ENCODE measurements around the gene PANK1.
"Not testable (repeated sequence)": the region's sequence is repeated elsewhere in the genome, so short reads cannot be mapped to it uniquely, and the experiment has no call there.

Gene PANK1

GRCh38 chr10:89624020-89624419 lies 21.0 kb downstream of the PANK1 start:
- no peaks in the 10 kb centered on the region for H3K27me3 ChIP-seq (ENCODE audit: insufficient read depth, poor library complexity, severe bottlenecking)
- no peak overlapping the region for H3K27ac ChIP-seq (replicated peaks)
- H3K4me3 ChIP-seq (replicated peaks; ENCODE audit: insufficient read depth, low read length) = no peak overlapping the region
- no peak for DNase-seq (ENCODE audit: low read depth in 1 of 2, low spot score in 1 of 2)
- no peak for TF ChIP-seq GABPA (IDR thresholded peaks at IDR 0.05; ENCODE audit: low read depth)
- TF ChIP-seq CTCF (IDR thresholded peaks at IDR 0.05; ENCODE audit: insufficient read depth, low read length) = no peak
- TF ChIP-seq POLR2AphosphoS5 (IDR thresholded peaks at IDR 0.05; ENCODE audit: low read depth) = no peak

GRCh38 chr10:89622151-89622550 lies 22.9 kb downstream of the PANK1 start:
- TF ChIP-seq GABPA (IDR thresholded peaks at IDR 0.05; ENCODE audit: low read depth) (no peak), CTCF (IDR thresholded peaks at IDR 0.05; ENCODE audit: insufficient read depth, low read length) (no peak), POLR2AphosphoS5 (IDR thresholded peaks at IDR 0.05; ENCODE audit: low read depth) (no peak)
- no peak for DNase-seq (ENCODE audit: low read depth in 1 of 2, low spot score in 1 of 2)

GRCh38 chr10:89621438-89621837 lies 23.6 kb downstream of the PANK1 start:
- Histone ChIP-seq H3K27me3 (ENCODE audit: insufficient read depth, poor library complexity, severe bottlenecking) (no peaks in the 10 kb centered on the region), H3K4me3 (replicated peaks; ENCODE audit: insufficient read depth, low read length) (no peak overlapping the region), H3K27ac (replicated peaks) (no peak overlapping the region)
- no peak for TF ChIP-seq GABPA (IDR thresholded peaks at IDR 0.05; ENCODE audit: low read depth)
- no peak for TF ChIP-seq REST (IDR thresholded peaks at IDR 0.05; ENCODE audit: insufficient replicate concordance, low read depth)
- no peak for TF ChIP-seq SPI1 (IDR thresholded peaks at IDR 0.05; ENCODE audit: borderline replicate concordance, low read depth)
- no peak for TF ChIP-seq CTCF (IDR thresholded peaks at IDR 0.05; ENCODE audit: insufficient read depth, low read length)
- TF ChIP-seq POLR2AphosphoS5 (IDR thresholded peaks at IDR 0.05; ENCODE audit: low read depth) = no peak
- no peak for DNase-seq (ENCODE audit: low read depth in 1 of 2, low spot score in 1 of 2)

More at GRCh38 chr10:89622151-89622550, 22.9 kb downstream of the PANK1 start:
- no peak overlapping the region for H3K27ac ChIP-seq (replicated peaks)
- no peaks in the 10 kb centered on the region for H3K27me3 ChIP-seq (ENCODE audit: insufficient read depth, poor library complexity, severe bottlenecking)
- H3K4me3 ChIP-seq (replicated peaks; ENCODE audit: insufficient read depth, low read length) = no peak overlapping the region

GRCh38 chr10:89620296-89620695 lies 24.7 kb downstream of the PANK1 start:
- H3K27me3 ChIP-seq (ENCODE audit: insufficient read depth, poor library complexity, severe bottlenecking); DNase-seq (ENCODE audit: low read depth in 1 of 2, low spot score in 1 of 2); H3K27ac ChIP-seq (replicated peaks): not testable (repeated sequence)

GRCh38 chr10:89615824-89616223 lies 29.2 kb downstream of the PANK1 start:
- Histone ChIP-seq H3K27ac (replicated peaks) (no peak overlapping the region), H3K4me3 (replicated peaks; ENCODE audit: insufficient read depth, low read length) (no peak overlapping the region), H3K27me3 (ENCODE audit: insufficient read depth, poor library complexity, severe bottlenecking) (no peaks in the 10 kb centered on the region)
- TF ChIP-seq GABPA (IDR thresholded peaks at IDR 0.05; ENCODE audit: low read depth) (no peak), SPI1 (IDR thresholded peaks at IDR 0.05; ENCODE audit: borderline replicate concordance, low read depth) (no peak), CTCF (IDR thresholded peaks at IDR 0.05; ENCODE audit: insufficient read depth, low read length) (no peak), POLR2AphosphoS5 (IDR thresholded peaks at IDR 0.05; ENCODE audit: low read depth) (no peak), REST (IDR thresholded peaks at IDR 0.05; ENCODE audit: insufficient replicate concordance, low read depth) (no peak)
- DNase-seq (ENCODE audit: low read depth in 1 of 2, low spot score in 1 of 2) = no peak

More at GRCh38 chr10:89620296-89620695, 24.7 kb downstream of the PANK1 start:
- H3K4me3 ChIP-seq (replicated peaks; ENCODE audit: insufficient read depth, low read length) = not testable (repeated sequence)
